ENCODE data around the gene ZNF784.

DNA sequence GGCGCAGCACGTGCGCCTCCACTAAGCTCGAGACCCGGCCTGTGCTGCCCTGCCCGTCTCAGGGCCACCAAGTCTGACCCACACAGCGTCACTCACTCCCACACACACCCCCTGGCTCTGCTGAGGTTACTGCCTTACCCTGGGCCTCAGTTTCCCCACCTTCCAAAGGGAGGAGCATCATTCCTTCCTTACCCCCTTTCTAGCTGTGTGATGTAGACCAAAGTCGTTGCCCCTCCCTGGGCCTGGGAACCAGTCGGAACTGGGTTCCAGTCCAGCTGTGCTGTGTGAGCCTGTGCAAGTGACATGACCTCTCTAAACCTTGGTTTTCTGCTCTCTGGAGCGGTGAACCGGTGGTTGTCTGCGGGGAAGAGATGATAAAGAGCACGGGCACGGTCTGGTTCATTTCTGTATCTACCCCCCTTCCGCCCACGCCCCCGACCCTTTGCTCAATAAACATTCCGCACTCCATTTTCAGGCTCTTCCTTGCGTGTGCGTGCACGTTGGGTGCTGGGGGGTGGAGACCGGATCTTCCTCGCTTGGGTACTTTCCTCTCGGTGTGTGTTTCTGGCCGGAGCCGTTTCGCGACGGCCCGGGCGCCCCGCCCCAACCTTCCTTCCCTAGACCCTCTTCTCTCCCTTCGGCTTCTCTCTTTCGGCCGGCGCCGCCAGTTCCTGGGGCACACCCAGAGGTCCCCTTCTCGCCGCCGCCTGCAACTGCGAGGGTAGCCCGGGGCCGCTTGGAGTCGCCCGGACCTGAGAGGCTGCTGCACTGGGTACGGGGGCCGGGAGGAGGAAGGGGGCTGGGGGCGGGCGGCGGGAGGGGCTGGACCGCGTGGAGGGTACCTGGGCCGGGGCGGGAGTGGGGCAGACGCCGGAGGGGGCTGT, 18.9 kb upstream of the ZNF784 start, which contains the start of gene ZNF581:
- peak in 2 of 3 donors; percentile 50 to 55 for TF ChIP-seq POLR2A (IDR thresholded peaks at IDR 0.05)
- TF ChIP-seq, protein P1, sequence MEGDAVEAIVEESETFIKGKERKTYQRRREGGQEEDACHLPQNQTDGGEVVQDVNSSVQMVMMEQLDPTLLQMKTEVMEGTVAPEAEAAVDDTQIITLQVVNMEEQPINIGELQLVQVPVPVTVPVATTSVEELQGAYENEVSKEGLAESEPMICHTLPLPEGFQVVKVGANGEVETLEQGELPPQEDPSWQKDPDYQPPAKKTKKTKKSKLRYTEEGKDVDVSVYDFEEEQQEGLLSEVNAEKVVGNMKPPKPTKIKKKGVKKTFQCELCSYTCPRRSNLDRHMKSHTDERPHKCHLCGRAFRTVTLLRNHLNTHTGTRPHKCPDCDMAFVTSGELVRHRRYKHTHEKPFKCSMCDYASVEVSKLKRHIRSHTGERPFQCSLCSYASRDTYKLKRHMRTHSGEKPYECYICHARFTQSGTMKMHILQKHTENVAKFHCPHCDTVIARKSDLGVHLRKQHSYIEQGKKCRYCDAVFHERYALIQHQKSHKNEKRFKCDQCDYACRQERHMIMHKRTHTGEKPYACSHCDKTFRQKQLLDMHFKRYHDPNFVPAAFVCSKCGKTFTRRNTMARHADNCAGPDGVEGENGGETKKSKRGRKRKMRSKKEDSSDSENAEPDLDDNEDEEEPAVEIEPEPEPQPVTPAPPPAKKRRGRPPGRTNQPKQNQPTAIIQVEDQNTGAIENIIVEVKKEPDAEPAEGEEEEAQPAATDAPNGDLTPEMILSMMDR (IDR thresholded peaks at IDR 0.05): no peak
